ENCODE data around the gene PRMT3. TPM values are rescaled to one million over a fixed set of nuclear protein-coding genes. Genes with fewer than 3 reads are reported as not detected.
"Not testable (repeated sequence)": the region's sequence is repeated elsewhere in the genome, so short reads cannot be mapped to it uniquely, and the experiment has no call there.

The PRMT3 gene
- total RNA-seq, 4 donors from 2014 or later = 4.4 to 29.4 (median 15.7) TPM

DNA sequence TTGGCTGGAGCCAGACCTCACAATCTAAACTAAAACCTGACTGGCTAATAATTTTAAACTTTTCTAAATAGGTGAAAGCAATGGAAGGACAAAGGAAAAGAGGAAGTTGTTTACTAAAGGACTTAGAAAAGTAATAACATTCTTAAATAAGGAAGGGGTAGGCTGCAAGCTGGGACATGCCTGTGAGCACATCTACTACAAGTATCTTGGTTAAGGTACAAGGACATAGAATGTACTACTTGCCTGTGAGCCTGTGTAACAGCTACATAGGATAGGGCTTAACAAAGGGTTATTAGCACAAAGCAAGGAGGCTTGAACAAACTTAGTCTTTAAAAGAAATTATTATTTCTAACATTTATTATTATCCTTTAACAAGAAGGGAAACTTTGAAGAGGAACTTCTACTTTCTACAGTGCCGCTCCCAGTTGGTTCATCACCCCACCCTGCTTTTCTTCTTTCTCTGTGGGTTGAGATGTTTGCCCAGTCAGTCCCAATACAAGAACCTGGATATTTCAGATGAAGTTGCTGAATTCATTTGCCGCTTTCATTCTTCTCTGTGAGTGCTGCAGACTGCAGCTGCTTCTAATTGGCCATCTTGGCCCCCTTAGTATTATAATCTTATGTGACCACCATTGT lies 87.5 kb downstream of the PRMT3 start:
- no peaks in the 10 kb centered on the region for H3K4me1 ChIP-seq
- TF ChIP-seq POLR2A (IDR thresholded peaks at IDR 0.05) = no peak
- TF ChIP-seq, protein P1, sequence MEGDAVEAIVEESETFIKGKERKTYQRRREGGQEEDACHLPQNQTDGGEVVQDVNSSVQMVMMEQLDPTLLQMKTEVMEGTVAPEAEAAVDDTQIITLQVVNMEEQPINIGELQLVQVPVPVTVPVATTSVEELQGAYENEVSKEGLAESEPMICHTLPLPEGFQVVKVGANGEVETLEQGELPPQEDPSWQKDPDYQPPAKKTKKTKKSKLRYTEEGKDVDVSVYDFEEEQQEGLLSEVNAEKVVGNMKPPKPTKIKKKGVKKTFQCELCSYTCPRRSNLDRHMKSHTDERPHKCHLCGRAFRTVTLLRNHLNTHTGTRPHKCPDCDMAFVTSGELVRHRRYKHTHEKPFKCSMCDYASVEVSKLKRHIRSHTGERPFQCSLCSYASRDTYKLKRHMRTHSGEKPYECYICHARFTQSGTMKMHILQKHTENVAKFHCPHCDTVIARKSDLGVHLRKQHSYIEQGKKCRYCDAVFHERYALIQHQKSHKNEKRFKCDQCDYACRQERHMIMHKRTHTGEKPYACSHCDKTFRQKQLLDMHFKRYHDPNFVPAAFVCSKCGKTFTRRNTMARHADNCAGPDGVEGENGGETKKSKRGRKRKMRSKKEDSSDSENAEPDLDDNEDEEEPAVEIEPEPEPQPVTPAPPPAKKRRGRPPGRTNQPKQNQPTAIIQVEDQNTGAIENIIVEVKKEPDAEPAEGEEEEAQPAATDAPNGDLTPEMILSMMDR (IDR thresholded peaks at IDR 0.05) = no peak
- no peaks in the 10 kb centered on the region for H3K9me3 ChIP-seq
- H3K27ac ChIP-seq = peak overlapping the region; percentile 9 to 27
- intact Hi-C loops (cut with DNase I; ENCODE audit: low total_unique reads) = no loop called here
- no peak overlapping the region for H3K4me3 ChIP-seq
- H3K27me3 ChIP-seq = no peaks in the 10 kb centered on the region
- no peak for DNase-seq
- H3K36me3 ChIP-seq = no peaks in the 10 kb centered on the region

DNA sequence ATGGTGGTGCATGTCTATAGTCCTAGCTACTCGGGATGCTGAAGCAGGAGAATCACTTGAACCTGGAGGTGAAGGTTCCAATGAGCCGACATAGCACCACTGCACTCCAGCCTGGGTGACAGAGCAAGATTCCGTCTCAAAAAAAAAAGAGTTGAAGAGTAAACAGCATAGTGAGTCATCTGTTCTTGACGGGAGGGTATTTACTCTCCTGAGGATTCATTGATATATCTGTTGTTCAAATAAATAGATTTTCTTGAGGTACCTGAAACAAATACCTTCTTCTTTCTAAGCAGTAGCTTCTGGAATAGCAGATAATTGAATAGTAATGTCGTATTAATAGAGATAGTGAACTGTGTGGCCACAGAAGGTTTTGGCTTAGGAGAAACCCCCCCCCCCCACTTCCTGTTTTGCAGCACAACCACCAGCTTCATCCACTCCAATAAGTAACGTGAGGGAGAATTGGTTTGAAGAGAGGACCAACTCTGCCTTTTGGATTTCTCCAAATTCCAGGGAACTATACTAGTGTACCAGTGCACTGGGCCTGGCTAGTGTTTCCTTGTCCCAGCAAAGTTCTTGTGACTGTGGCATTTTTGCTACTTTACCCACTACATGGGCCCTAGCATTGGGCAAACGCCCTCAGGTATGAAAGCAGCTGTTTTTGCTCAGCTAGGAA lies 90.0 kb downstream of the PRMT3 start:
- no peaks in the 10 kb centered on the region for H3K27me3 ChIP-seq
- DNase-seq = no peak
- no peaks in the 10 kb centered on the region for H3K4me1 ChIP-seq
- H3K27ac ChIP-seq = no peak overlapping the region
- H3K36me3 ChIP-seq = no peaks in the 10 kb centered on the region
- H3K9me3 ChIP-seq = no peaks in the 10 kb centered on the region
- intact Hi-C loops (cut with DNase I; ENCODE audit: low total_unique reads) = no loop called here
- TF ChIP-seq, protein P1 (IDR thresholded peaks at IDR 0.05) = no peak
- no peak for TF ChIP-seq POLR2A (IDR thresholded peaks at IDR 0.05)
- H3K4me3 ChIP-seq = no peak overlapping the region

DNA sequence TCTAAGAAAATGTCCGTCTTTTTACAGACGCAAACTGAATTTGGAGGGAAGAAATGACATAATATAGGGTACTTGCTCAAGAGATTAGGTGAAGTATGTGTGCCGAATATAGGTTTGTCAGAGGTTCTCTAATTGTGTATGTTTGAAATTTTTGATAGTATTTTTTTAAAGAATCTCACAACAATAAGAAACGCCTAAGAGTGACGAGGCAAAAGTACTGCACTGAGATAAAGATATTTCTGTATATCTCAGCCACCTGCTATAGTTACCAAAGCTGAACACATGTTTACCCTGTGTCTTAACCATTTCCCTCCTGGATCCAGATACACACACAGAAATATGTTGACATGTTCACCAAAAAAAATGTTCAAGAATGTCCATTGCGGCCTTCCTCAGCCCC lies 92.0 kb downstream of the PRMT3 start:
- H3K4me1 ChIP-seq = no peaks in the 10 kb centered on the region
- no peak overlapping the region for H3K27ac ChIP-seq
- H3K36me3 ChIP-seq = no peaks in the 10 kb centered on the region
- H3K27me3 ChIP-seq = no peaks in the 10 kb centered on the region
- TF ChIP-seq, protein P1 (IDR thresholded peaks at IDR 0.05) = no peak
- no peak for TF ChIP-seq POLR2A (IDR thresholded peaks at IDR 0.05)
- DNase-seq = no peak
- H3K9me3 ChIP-seq = no peaks in the 10 kb centered on the region
- H3K4me3 ChIP-seq = no peak overlapping the region
- intact Hi-C loops (cut with DNase I; ENCODE audit: low total_unique reads) = no loop called here

DNA sequence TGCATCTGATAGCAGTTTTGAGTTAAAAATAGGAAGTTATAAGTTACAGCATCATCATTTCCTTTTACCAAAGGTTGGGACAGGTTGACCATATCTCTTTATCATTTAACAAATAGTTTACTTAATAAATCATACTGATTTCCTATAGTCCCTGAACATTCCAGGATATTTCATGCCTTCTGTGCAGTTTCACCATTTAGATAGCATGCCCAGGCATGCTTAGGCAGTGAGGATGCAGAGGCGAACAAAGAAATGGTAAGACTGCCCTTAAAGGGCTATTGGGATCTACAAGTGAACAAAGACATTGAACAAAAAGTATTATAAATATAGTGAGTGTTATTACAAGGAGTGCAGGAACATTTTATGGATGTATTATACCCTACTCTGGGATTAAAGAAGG lies 96.4 kb downstream of the PRMT3 start:
- TF ChIP-seq, protein P1 (IDR thresholded peaks at IDR 0.05) = no peak
- TF ChIP-seq POLR2A (IDR thresholded peaks at IDR 0.05) = no peak
- Histone ChIP-seq H3K27ac (no peak overlapping the region), H3K27me3 (no peaks in the 10 kb centered on the region), H3K36me3 (no peaks in the 10 kb centered on the region), H3K4me3 (no peak overlapping the region), H3K9me3 (no peaks in the 10 kb centered on the region), H3K4me1 (no peaks in the 10 kb centered on the region)
- intact Hi-C loops (cut with DNase I; ENCODE audit: low total_unique reads) = no loop called here
- DNase-seq = no peak

GRCh38 chr11:20484416-20484815 lies 96.9 kb downstream of the PRMT3 start:
- H3K27ac ChIP-seq; H3K27me3 ChIP-seq; H3K4me3 ChIP-seq; DNase-seq; H3K9me3 ChIP-seq; H3K36me3 ChIP-seq; intact Hi-C loops (cut with DNase I; ENCODE audit: low total_unique reads); H3K4me1 ChIP-seq: not testable (repeated sequence)
